Adipocyte (in vitro differentiated cells): ENCODE data around the gene ROM1.
"Not testable (repeated sequence)": the region's sequence is repeated elsewhere in the genome, so short reads cannot be mapped to it uniquely, and the experiment has no call there.

ENCODE experiments used
- DNase-seq: peaks from one replicate; pipeline ENCODE4 v3.0.0-alpha.2; 2015; ENCODE audit warnings: low read depth
- H3K27me3 ChIP-seq: replicated peaks from 2 replicates; pipeline ENCODE4 v1.7.0; 2013; ENCODE audit warnings: mild to moderate bottlenecking, low read length, moderate library complexity; ENCODE audit not compliant: control insufficient read depth, insufficient read depth
- H3K36me3 ChIP-seq: 2 replicates; pipeline ENCODE4 v1.7.0; 2013; ENCODE audit warnings: low read length, mild to moderate bottlenecking, moderate library complexity; ENCODE audit not compliant: control insufficient read depth, insufficient read depth, severe bottlenecking
- H3K4me1 ChIP-seq: 2 replicates; pipeline ENCODE4 v1.7.0; 2013; ENCODE audit warnings: mild to moderate bottlenecking, low read length, moderate library complexity; ENCODE audit not compliant: control insufficient read depth, insufficient read depth
- H3K4me3 ChIP-seq: 2 replicates; pipeline ENCODE4 v1.7.0; 2013; ENCODE audit warnings: mild to moderate bottlenecking, low read length, moderate library complexity
- H3K9ac ChIP-seq: 2 replicates; pipeline ENCODE4 v1.7.0; 2013; ENCODE audit warnings: mild to moderate bottlenecking, low read length, moderate library complexity
- H3K9me3 ChIP-seq: 2 replicates; pipeline ENCODE4 v1.7.0; 2013; ENCODE audit warnings: mild to moderate bottlenecking, low read length, moderate library complexity; ENCODE audit not compliant: control insufficient read depth

Gene ROM1, protein sequence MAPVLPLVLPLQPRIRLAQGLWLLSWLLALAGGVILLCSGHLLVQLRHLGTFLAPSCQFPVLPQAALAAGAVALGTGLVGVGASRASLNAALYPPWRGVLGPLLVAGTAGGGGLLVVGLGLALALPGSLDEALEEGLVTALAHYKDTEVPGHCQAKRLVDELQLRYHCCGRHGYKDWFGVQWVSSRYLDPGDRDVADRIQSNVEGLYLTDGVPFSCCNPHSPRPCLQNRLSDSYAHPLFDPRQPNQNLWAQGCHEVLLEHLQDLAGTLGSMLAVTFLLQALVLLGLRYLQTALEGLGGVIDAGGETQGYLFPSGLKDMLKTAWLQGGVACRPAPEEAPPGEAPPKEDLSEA

DNA sequence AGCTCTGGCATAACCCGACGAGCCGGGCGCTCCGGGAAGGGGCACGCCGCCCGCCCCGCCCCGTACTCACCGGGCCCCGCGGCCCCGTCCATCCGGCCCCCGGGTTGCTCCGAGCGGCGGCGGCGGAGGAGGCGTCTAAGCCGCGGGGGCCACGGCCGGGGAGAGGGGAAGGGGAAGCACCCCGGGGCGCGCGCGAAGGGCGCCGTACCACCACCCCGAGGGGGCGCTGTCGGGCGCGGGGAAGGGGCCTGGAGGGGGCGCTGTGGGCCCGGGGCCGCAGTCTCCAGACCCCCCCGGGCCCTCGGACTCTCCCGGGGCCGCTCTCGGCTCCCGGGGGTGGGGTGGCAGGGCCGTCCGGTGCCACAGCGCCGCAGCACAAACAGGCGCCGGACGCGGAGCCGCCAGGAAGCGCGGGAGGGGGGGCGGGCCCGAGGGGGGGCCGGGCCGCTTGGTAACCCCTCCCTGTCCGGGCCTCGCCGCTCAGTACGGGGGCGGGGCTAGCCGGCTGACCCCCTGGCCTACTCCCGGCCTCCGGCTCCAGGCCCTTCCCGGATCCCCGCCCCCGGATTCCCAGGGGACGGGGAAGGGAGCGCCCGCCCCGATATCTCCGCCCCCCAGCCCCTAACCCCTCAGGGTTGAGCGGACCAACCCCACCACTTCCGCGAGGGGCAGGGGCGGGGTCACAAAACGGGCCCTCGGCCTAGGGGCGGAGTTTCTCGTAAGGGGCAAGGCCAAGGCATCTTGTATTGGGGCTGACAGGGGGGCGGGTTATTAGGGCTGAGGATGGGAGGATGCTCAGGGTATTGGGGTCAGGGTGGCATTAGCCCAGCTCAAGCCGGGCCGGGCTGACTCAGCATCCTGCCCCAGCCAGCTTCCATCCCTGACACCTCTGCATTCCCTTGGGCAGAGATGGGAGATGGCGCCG, at the start of gene ROM1, which contains the start of gene EML3:
ROM1 (plus strand) TSS at position 892 of the 925 bp plus-strand sequence; CDS start at position 917, 25 bp downstream.
EML3 (minus strand) TSS at position 410 of the 925 bp plus-strand sequence; CDS start at position 92, 318 bp downstream.
- Histone ChIP-seq H3K9ac (peak within 1 kb of the TSS; percentile 96), H3K36me3 (peaks cover 41% of the 10 kb centered on the region), H3K27me3 (no peaks in the 10 kb centered on the region), H3K4me3 (peak within 1 kb of the TSS; percentile 92), H3K4me1 (peaks cover 13% of the 10 kb centered on the region), H3K9me3 (no peaks in the 10 kb centered on the region)
- peak; percentile 90 for DNase-seq

DNA sequence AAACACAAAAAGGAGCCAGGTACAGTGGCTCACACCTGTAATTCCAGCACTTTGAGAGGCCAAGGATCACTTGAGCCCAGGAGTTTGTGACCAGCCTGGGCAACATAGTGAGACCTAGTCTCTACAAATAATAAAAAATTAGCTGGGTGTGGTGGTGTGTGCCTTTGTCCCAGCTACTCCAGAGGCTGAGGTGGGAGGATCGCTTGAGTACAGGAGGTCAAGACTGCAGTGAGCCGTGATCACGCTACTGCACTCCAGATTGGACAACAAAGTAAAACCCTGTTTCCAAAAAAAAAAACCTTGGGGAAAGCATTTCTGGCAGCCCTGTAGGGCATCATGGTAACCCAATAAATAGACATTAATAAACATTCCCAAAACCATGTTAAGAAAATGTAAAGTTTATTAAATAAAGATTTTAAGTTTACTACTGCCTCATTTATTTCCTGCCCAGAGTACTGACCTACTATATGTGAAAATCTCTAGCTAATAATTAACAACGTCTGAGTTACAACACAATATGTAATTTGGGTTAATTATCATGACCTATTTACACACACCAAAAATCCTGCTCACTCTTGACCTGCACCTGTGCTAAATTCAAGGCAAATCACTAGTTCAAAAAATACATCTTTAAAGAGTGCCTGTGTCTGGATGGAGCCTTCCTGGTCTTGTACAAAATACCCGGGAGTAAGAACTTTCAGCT, 47.8 kb upstream of the ROM1 start:
- Histone ChIP-seq H3K4me1 (peaks cover 29% of the 10 kb centered on the region), H3K27me3 (no peaks in the 10 kb centered on the region), H3K9ac (no peak overlapping the region), H3K36me3 (peaks cover 74% of the 10 kb centered on the region), H3K4me3 (no peak overlapping the region), H3K9me3 (no peaks in the 10 kb centered on the region)
- DNase-seq: no peak

DNA sequence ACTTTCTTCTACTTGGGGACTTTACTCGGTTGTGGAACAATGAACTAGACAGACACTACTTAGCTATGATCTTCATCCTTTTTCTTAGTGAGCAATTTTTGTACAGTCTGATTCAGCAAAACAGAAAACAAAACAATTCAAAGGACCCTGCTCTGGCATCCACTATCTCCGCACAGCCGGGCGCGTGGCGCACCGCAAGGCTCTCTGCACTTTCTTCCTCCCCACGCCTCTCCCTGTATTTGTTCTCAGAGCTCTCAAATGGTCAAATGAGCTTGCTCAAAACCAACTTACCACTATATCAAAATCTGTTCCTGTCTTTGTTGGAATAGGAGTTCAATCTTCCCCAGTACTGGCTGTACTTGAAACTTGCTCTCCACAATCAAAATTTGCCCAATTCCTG, 46.8 kb upstream of the ROM1 start:
- Histone ChIP-seq H3K27me3 (no peaks in the 10 kb centered on the region), H3K4me1 (peaks cover 27% of the 10 kb centered on the region), H3K4me3 (no peak overlapping the region), H3K36me3 (peaks cover 82% of the 10 kb centered on the region), H3K9ac (peak overlapping the region; percentile 29), H3K9me3 (no peaks in the 10 kb centered on the region)
- DNase-seq: no peak

DNA sequence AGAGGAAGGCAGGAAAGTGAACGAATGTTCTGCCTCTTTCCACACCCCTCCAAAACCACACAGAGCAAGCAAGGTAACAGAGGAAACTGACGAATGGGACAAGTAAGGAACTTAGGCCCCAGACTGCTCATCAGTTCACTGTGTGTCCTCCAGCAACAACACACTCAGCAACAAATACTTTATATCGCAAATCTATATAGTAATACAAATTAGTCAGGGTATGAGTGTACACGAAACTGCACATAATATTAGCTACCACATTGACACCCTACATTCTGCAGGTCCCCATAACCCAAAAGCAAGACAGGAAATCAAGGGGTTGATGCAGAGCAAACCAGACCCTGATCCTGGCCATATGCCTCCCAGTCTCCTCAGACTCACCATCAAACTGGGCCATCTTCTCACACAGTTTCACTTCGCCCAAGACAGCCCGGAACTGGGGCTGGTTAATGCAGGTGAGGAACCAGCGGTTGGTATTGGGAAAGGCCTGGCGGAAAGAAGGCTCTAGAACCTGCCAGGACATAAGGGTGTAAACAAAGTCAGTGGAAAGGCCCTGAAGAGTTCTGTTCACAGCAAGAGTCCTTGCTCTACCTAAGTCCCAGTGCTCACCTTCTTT, 45.9 kb upstream of the ROM1 start:
- Histone ChIP-seq H3K9me3 (no peaks in the 10 kb centered on the region), H3K27me3 (no peaks in the 10 kb centered on the region), H3K4me1 (peaks cover 33% of the 10 kb centered on the region), H3K4me3 (no peak overlapping the region), H3K36me3 (peaks cover 85% of the 10 kb centered on the region), H3K9ac (peak overlapping the region; percentile 29)
- no peak for DNase-seq

DNA sequence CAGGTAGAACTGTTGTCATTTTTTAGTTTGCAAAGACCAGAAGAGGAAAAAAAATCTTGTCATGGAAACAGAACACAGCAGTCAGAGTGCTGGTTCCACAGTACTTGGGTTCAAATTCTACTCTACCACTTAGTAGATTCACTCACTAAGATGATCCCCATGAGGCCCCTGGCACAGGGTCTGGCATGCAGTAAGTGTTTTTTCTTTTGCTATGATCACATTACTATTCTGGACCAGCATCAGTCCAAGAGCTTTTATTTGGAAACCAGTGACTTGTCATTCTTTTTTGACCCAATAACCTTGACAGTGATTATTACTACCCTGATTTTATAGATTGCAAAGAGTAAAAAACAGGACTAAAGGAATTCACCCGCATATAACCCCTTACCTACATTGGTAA, 43.4 kb upstream of the ROM1 start:
- DNase-seq: no peak
- H3K4me3 ChIP-seq: no peak overlapping the region
- H3K27me3 ChIP-seq: no peaks in the 10 kb centered on the region
- peaks cover 32% of the 10 kb centered on the region for H3K4me1 ChIP-seq
- no peaks in the 10 kb centered on the region for H3K9me3 ChIP-seq
- H3K9ac ChIP-seq: peak overlapping the region; percentile 34
- H3K36me3 ChIP-seq: peaks cover 71% of the 10 kb centered on the region

DNA sequence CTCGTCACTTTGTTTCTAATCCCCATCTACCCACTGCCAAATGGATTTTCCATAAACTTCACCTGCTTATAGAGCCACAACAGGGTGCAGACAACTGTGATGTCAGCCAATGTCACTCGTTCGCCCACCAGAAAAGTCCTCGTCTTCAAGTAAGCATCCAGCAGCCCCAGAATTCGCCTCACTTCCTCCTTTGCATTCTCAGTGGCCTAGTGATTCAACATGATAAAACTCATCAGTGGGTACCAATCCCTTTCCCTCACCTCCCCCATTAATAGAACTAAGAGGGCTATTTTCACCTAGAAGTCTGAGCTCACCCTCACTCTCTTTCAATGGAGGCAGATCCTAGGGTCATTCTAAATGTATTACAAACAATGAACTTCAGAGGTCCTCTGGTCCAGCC, 42.2 kb upstream of the ROM1 start:
- peaks cover 61% of the 10 kb centered on the region for H3K36me3 ChIP-seq
- peaks cover 45% of the 10 kb centered on the region for H3K4me1 ChIP-seq
- not testable (repeated sequence) for DNase-seq, H3K9me3 ChIP-seq, H3K4me3 ChIP-seq, H3K27me3 ChIP-seq
- peak overlapping the region; percentile 99 for H3K9ac ChIP-seq

DNA sequence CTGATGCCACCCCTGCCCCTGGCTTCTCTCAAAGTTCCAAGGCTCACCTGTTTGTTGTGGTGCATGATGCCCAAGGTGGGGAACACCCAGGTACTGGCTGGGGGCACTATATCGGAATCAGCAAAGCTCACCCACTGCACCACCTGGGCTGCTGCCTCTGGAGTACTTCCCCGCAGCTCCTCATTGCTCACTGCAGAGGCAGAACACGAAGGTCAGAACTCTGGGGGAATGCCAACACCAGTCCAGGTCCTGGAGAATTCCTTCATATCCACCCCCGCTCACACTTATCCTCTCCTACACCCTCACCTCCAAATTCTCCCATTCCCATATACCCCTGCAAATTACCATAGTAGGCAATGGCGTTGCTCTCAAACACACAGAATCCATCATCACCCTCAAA, 41.6 kb upstream of the ROM1 start:
- peak overlapping the region; percentile 99 for H3K9ac ChIP-seq
- H3K36me3 ChIP-seq: peaks cover 55% of the 10 kb centered on the region
- H3K4me3 ChIP-seq: peak overlapping the region; percentile 94
- DNase-seq, H3K27me3 ChIP-seq, H3K9me3 ChIP-seq: not testable (repeated sequence)
- H3K4me1 ChIP-seq: peaks cover 51% of the 10 kb centered on the region

DNA sequence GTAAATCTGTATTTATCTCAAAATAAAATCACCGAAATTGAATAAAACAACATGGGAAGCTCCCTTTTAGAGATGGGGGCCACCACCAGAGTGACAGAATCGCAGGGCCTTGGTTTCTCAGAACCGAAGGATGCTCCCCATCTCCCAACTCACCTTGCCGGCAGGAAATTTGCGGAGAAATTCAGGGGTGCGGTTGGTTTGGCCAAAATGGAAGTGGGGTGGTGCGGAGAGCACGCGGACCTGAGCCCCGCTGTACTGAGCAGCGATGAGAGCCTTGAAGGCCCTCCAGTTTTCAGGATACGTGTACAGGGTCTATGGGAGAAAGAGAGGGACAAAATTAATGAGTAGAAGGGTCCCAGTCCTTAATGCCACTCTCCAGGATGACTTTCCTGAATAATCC, 40.6 kb upstream of the ROM1 start:
- H3K4me3 ChIP-seq: peak overlapping the region; percentile 94
- H3K36me3 ChIP-seq: peaks cover 46% of the 10 kb centered on the region
- H3K27me3 ChIP-seq: no peaks in the 10 kb centered on the region
- no peak for DNase-seq
- H3K9me3 ChIP-seq: no peaks in the 10 kb centered on the region
- H3K4me1 ChIP-seq: peaks cover 61% of the 10 kb centered on the region
- H3K9ac ChIP-seq: peak overlapping the region; percentile 99

DNA sequence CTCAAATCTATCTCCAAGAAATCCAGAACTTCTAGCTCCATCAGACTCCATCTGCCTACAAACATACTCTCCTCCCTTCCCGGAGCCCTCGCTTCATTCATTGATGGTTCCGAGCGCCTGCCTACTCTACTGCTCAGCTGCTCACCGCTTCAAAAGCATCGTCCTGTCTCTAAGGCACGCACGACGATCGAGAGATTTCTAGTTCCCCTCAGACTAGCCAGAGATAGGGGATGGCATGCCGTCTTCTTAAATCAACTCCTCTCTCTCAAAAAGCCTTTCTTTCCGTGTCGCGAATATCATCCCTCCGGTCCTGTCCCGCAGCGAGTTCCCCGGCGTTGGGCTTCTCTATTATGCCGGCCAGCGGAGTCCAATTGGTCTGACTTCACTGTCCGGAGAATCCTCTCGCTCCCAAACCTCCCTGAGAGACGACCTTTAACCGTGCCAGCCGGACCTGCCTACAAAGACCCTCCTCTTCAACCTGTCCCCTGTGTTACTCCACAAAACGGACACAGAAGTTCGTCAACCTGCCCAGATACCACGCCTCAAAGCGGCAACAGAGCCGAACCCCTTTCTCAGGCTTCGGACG, 40.0 kb upstream of the ROM1 start:
- Histone ChIP-seq H3K9me3 (no peaks in the 10 kb centered on the region), H3K36me3 (peaks cover 45% of the 10 kb centered on the region), H3K27me3 (no peaks in the 10 kb centered on the region), H3K4me1 (peaks cover 66% of the 10 kb centered on the region), H3K9ac (peak overlapping the region; percentile 99), H3K4me3 (peak overlapping the region; percentile 94)
- DNase-seq: peak; percentile 63

DNA sequence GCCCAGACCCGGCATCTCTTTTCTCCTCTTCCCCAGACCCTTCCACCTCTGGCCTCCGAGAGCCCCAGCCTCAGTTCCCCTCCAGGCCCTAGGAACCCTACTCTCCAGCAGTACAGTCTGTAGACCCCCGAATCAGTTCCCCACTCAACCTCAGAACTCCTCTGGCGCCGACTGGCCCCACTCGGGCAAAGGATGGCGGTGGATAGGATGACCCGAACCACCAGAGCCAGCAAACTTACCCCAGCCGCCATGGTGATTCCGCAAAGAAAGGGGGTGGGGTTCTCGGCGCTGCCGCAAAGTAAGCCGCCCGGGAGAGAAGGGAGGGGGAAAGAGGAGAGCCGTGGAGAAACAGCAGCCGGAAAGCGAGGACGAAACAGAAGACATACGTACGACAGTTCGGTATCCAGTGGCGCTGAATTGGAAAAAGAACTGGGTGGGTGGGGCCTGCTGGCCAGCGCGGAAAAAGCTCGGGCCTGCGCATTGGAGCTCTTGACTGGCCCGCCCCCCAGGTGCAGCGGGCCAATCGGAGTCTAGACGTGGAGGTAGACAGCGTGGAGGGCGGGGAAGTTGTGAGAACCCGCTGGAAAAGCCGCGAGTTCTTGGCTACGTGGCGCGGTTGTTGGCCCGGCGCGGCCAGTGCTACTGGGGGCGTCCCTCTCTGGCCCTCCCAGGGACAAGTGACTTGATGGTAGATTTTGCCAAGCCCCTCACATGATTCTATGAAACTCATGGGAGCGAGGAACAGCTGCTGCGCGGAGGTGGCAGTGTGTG, 39.3 kb upstream of the ROM1 start, which contains the start of gene EEF1G:
EEF1G (minus strand) TSS at position 300 of the 771 bp plus-strand sequence; CDS start at position 251, 49 bp downstream.
- H3K4me3 ChIP-seq: peak within 1 kb of the TSS; percentile 94
- H3K9ac ChIP-seq: peak within 1 kb of the TSS; percentile 99
- no peaks in the 10 kb centered on the region for H3K27me3 ChIP-seq
- peaks cover 66% of the 10 kb centered on the region for H3K4me1 ChIP-seq
- H3K9me3 ChIP-seq: no peaks in the 10 kb centered on the region
- peaks cover 46% of the 10 kb centered on the region for H3K36me3 ChIP-seq
- DNase-seq: peak; percentile 100
